Right lung (tissue), 5 donors: Measurements from ENCODE around the gene SEMA3D. TPM values are rescaled to one million over a fixed set of nuclear protein-coding genes. Genes with fewer than 3 reads are reported as not detected.
A peak's percentile ranks its signal among the peaks of the same experiment; 100 is the strongest.

Experiments
- DNase-seq, 2 donors: peaks; one replicate each; pipeline ENCODE4 v3.0.0-alpha.2; 2013
- polyA plus RNA-seq, 5 donors: library from polyadenylated mRNA; unstranded; fragments of 120-200 nt; gene quantifications; one replicate each; pipeline versions ENCODE4 v1.2.1 to v1.2.3, GENCODE V29; 2013; ENCODE audit warnings: inconsistent platforms in 1 of 5, low replicate concordance in 1 of 5; ENCODE audit not compliant: insufficient read length in 5 of 5, insufficient read depth in 1 of 5

The SEMA3D gene
- polyA plus RNA-seq, 5 donors: 23.6 to 64.9 (median 54.4) TPM

- DNase-seq: peak; percentile 62 to 73
These were observed 2.0 kb downstream of the SEMA3D start for GRCh38 chr7:85184599-85185423.

- DNase-seq: no peak
These were observed 3.6 kb downstream of the SEMA3D start for GRCh38 chr7:85183296-85183695.

GRCh38 chr7:85178531-85179298 is 8.1 kb downstream of the SEMA3D start:
- DNase-seq: no peak

GRCh38 chr7:85177316-85177715 is 9.5 kb downstream of the SEMA3D start:
- no peak for DNase-seq

GRCh38 chr7:85176197-85176596 is 10.7 kb downstream of the SEMA3D start:
- no peak for DNase-seq

GRCh38 chr7:85175217-85175616 is 11.6 kb downstream of the SEMA3D start:
- no peak for DNase-seq

GRCh38 chr7:85172530-85172941 is 14.3 kb downstream of the SEMA3D start:
- peak; percentile 64 to 77 for DNase-seq

- no peak for DNase-seq
These were observed 19.2 kb downstream of the SEMA3D start for GRCh38 chr7:85167636-85168035.

GRCh38 chr7:85165263-85165662 is 21.6 kb downstream of the SEMA3D start:
- no peak for DNase-seq

GRCh38 chr7:85164376-85164775 is 22.5 kb downstream of the SEMA3D start:
- DNase-seq: no peak

GRCh38 chr7:85162721-85163120 is 24.1 kb downstream of the SEMA3D start:
- DNase-seq: no peak

- DNase-seq: no peak
These were observed 26.6 kb downstream of the SEMA3D start for GRCh38 chr7:85160223-85160622.

- DNase-seq: no peak
These were observed 27.9 kb downstream of the SEMA3D start for GRCh38 chr7:85159003-85159402.

- no peak for DNase-seq
These were observed 30.1 kb downstream of the SEMA3D start for GRCh38 chr7:85156661-85157208.

- no peak for DNase-seq
These were observed 32.4 kb downstream of the SEMA3D start for GRCh38 chr7:85154282-85154937.

- DNase-seq: no peak
These were observed 33.1 kb downstream of the SEMA3D start for GRCh38 chr7:85153715-85154114.

- no peak for DNase-seq
These were observed 36.2 kb downstream of the SEMA3D start for GRCh38 chr7:85150624-85151023.

GRCh38 chr7:85144771-85145170 is 42.1 kb downstream of the SEMA3D start:
- DNase-seq: no peak

- no peak for DNase-seq
These were observed 50.9 kb downstream of the SEMA3D start for GRCh38 chr7:85135977-85136376.

GRCh38 chr7:85133560-85133959 is 53.3 kb downstream of the SEMA3D start:
- no peak for DNase-seq

- no peak for DNase-seq
These were observed 53.9 kb downstream of the SEMA3D start for GRCh38 chr7:85133006-85133405.

- no peak for DNase-seq
These were observed 56.2 kb downstream of the SEMA3D start for GRCh38 chr7:85130702-85131101.
